Measurements from ENCODE around the gene ACOT11.

Gene ACOT11

GRCh38 chr1:54566438-54567141 is 18.6 kb downstream of the ACOT11 start:
- no peak for DNase-seq

- DNase-seq: no peak
These were observed 19.9 kb downstream of the ACOT11 start for GRCh38 chr1:54567961-54568360.

DNA sequence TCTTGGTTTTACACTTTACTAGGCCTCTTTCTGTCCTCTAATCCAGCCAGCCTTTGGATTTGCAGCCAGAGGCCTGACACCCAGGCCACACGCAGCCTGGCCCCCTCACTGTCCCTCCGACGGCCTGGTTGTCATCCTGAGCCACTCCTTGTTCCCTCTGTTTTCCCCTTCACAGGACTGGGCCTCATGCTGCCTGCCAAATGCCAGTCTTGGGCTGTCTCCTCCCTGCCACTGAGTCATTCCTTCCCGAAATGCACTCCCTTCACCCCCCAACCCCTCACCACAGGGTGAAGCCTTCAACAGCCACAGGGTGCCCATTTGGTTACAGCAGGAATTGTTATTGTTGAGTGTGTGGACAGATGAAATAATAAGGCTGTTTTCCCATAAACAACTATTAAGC is 21.3 kb downstream of the ACOT11 start:
- DNase-seq: no peak

DNA sequence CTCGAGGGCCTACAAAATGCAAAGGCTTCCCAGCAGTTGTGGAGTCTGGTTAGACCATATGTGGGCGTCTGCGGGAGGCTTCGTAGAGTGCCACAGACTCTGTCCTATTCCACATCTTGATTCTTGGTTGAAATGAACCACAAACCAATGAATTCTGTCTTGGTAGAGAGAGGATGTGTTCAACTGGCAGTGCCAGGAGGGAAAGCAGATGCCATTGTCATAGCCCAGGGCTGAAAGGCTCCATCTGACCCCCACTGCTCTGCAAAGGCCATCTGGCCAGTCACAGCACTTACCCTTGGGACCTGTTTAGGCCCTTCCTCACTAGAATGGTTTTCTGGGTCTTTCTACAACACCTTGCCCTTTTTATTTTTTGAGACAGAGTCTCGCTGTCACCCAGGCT is 22.1 kb downstream of the ACOT11 start:
- no peak for DNase-seq

DNA sequence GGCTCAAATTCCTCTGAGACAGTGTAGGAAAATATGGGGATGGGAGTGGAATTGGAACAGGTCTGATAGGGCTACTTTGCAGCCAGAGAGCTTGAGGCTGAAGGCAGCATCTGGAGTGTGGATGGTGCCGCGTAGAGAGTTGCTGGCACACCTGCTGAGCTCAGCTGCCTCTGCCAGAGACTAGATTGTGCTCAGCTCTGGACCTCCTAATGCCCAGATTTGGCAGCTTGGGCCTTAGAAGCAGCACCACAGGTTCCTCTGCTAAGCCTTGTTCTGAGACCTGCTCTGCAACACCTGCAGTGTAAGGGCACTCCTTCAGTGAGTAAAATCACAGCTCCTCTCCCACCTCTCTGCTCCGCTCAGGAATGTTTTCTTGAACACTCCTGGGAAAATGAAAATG is 23.3 kb downstream of the ACOT11 start:
- no peak for DNase-seq

GRCh38 chr1:54571803-54572541 is 23.9 kb downstream of the ACOT11 start:
- DNase-seq: no peak

DNA sequence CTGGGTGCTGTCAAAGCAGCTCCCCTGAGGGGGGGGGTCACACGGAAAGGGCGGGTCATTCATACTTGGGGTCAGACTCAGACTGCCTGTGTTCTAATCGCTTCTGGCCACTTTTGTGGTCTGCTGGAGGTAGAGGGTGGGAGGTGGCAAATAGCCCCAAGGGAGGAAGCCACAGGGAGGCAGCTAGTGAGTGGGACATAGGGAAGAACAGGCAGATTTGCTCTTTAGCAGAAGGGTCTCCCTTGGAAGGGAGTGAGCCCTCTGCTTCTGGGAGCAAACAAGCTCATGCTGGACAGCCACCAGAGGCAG is 24.5 kb downstream of the ACOT11 start:
- DNase-seq: no peak

GRCh38 chr1:54574158-54574778 is 26.2 kb downstream of the ACOT11 start:
- DNase-seq: no peak

- DNase-seq: no peak
These were observed 27.1 kb downstream of the ACOT11 start for GRCh38 chr1:54575161-54575560.

DNA sequence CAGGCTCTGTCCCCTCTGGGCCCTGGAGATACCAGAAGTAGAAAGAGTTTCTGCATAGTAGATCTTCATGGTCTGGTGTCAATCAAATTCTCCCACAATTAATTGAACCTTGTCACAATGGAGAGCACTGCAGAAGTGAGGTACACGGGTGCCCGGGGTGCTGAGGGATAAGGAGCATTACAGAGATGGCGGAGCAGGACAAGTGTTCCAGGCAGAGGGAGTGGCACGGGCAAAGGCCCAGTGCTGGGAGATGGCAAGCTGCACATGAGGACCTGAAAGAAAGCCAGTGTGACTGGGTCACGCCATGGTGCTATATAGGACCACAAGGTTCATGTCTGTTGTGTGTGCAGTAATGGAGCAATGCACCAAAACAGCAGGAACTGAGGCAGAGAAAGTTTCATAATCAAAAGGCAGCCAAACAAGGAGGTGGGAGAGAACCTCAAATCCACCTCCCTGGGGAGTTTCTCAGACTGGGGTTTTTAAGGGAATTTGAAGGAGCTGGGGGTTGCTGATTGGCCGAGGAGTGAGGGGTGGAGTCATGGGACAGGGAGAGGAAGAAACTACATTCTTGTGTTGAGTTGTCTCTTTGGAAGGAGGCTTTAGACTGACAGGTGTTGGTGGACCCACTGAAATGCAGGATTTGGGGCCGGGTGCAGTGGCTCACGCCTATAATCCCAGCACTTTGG is 27.7 kb downstream of the ACOT11 start:
- DNase-seq: no peak

DNA sequence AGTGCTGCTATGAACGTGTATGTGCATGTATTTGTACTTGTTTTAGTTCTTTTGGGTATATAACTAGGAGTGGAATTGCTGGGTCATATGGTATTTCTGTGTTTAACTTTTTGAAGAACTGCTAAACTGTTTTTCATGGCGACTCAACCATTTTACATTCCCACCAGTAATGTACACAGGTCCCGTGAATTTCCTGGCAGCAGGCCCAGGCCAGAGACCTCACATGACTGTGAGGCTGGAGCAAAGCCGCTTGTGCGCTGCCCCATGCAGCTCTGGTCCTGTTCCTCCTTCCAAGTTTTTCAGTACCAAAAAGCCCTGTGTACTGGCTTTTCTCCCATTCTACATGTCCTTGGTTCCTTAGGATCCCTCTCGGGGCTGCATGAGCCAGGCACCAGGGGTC is 29.6 kb downstream of the ACOT11 start:
- DNase-seq: peak; percentile 63

DNA sequence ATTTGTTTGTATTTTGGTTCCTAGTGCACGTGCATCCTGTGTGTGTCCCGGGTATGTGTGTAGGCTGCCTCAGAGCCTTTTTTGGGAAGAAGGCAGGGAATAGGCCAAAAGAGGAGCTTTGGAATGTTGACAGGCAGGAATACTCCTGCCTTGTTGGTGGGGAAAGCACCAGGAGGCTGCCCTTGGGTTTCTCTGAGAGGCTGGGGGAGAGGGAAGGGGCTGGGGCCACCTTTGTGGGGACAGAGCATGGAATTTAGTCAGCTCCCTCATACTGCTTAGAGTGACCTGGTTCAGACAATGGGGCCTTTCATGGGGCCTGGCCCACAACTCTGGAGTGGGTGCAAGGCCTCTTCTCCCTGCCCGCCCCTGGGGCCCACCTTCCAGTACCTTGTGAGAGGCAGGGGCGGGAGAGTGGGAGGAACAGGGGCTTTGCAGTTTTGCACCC is 31.3 kb downstream of the ACOT11 start:
- no peak for DNase-seq

DNA sequence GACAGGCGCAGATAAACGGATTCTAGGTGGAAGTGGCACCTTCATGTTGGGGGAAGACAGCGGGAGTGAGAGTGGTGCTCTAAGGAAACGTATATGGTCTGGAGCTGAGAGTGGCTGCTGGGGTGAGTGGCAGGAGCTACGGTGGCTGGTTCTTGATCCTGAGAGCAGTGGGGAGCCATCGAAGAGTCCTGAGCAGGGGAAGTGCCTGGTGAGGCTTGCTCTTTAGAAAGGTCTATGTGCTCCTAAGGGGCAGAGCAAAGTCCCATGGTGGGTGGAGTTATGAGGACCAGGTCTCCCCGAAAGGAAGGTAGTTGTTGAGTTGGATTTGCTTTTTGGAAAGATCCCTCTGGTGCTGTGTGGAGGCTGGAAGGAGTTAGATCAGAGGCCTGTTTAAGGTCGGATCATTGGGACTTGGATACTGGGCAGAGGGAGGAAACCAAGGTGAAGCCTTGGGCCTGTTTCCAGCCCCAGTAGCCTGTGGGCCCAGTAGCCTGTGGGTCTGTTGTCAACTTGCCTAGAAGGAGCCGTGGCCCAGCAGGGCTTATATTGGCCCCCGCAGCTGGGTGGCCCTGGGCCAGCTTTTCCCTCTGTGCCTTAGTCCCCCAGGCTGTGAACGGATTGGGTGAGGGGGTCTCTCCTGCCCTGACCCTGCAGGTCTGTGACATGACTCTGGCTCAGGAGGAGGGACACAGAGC is 33.0 kb downstream of the ACOT11 start:
- no peak for DNase-seq

DNA sequence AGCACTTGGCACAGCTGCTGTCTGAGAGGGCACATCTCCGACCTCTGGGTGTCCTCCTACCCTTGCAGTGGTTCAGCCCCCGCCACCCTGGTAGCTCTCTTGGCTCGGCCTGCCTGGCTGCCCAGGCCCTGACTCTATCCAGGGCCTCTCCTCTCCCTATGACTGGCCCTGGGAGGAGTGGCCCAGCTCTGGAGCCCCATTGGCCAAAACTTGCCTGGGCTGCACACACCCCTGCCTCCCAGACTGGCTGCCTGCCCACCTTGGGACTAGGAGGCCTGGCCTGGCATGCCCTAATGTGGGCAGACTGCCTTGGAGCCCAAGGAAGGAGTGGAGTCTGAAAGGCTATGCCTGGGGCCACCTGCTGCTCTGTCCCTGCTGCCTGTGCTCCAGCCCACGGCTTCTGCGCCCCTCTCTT is 33.6 kb downstream of the ACOT11 start:
- DNase-seq: peak; percentile 88

DNA sequence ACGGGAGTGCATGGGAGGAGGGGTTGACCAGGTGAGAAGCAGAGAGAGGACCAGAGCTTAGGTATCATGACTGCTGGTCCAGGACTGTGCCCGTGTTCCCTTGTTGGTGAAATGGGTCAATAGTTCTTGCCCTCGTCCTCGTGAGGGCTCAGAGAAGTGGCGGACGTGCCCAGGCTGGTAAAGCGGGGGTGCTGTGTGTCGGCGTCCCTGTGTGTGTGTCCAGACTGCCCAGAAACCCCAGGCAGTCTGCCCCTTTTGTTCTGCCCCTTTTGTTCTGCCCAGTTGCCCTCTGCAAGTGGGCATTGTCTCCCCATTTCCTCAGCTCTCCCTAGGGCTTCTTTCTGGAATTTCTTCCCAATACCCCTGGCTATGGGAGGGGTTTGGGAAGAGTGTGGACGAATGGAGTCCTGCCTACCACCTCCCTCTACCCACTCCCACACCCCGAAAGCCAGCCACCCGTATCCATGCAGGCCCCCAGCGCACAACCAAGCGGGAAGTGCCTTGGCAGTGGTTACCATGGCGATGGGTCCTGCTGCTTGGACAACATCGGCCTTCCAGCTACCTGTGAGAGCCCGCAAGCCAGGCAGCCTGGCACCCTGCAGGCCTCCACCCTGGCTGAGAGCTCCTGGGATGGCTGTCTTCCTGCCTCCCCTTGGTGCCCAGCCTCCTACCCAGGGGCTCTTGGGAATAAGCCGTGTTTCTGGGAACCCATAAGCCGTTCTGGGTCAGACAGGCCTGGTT is 34.7 kb downstream of the ACOT11 start:
- DNase-seq: no peak

DNA sequence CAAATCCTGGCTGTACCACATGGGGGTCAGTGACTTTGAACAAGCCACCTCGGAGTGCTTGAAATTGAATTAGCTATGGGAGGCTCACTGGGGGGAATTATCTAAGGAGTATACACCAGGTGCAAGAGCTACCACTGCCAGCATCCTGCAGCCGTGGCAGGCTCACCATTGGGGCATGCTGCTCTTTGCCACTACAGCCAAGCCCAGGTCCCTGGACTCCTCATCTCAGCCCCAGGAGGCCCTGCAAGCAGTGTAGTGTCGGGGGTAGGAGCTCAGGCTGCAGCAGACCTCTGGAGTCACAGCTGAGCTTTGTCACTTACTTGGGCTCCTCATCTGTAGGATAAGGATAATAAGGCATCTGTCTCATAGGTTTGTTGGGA is 35.3 kb downstream of the ACOT11 start:
- DNase-seq: no peak

DNA sequence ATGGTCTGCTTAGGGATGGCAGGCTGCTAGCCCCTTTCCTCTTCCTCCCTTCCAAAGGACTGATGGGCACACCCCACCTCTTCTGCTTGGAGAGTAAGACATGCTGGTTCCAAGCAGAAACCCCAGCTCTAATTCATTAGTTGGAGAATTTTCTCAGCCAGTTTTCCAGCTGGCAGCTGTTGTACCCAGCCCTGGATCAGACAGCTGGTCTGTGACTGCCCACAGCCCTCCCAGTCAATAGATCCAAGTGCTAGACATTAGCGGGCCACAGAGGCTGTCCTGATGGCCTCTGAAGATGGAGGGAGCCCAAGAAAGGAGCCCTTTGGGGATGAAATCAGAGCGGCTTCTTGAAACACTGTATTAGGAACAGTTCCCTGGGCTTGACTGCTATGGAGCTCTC is 35.8 kb downstream of the ACOT11 start:
- no peak for DNase-seq

GRCh38 chr1:54584575-54584974 is 36.5 kb downstream of the ACOT11 start:
- DNase-seq: no peak

- DNase-seq: no peak
These were observed 37.4 kb downstream of the ACOT11 start for GRCh38 chr1:54585181-54586066.

DNA sequence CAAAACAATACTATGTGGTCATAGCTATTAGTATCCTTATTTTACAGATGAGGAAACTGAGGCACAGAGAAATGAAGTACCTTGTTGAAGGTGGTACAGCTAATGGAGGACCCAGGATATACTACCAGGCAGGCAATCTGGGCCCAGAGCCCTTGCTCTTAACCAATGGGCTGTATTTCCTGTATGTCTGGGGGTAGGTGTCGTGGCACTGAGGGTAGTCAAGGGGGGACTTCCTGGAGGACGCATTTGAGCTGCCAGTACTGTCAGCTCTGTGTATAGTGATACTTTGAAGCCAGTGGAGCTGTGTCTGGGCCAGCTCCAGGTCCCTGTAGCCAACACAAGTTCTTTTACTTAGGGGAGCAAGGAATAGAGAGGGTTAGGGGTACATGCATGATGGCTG is 40.3 kb downstream of the ACOT11 start:
- DNase-seq: no peak

- no peak for DNase-seq
These were observed 43.2 kb downstream of the ACOT11 start for GRCh38 chr1:54591127-54591756.
